Measurements from ENCODE around the gene NUP42.

DNA sequence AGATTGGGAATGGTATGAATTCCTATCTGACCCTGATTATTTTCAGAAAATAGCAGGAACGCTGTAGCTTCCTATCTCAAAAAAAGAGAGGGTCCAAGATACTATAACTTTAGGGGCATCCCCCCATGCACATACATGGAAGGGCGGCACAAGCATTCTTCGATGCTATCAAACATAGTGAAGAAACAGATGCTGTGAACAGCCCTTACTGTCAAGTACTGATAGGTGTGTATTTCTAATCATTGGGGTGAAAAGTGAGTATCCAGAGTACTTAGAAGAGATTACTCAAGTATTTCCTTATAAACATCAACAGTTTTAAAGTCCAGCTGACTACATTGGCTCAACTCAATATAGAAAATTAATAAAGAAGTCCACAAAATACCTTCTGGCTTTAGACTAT lies 17.0 kb upstream of the NUP42 start:
- TF ChIP-seq, protein P1, sequence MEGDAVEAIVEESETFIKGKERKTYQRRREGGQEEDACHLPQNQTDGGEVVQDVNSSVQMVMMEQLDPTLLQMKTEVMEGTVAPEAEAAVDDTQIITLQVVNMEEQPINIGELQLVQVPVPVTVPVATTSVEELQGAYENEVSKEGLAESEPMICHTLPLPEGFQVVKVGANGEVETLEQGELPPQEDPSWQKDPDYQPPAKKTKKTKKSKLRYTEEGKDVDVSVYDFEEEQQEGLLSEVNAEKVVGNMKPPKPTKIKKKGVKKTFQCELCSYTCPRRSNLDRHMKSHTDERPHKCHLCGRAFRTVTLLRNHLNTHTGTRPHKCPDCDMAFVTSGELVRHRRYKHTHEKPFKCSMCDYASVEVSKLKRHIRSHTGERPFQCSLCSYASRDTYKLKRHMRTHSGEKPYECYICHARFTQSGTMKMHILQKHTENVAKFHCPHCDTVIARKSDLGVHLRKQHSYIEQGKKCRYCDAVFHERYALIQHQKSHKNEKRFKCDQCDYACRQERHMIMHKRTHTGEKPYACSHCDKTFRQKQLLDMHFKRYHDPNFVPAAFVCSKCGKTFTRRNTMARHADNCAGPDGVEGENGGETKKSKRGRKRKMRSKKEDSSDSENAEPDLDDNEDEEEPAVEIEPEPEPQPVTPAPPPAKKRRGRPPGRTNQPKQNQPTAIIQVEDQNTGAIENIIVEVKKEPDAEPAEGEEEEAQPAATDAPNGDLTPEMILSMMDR (conservative IDR thresholded peaks at IDR 0.05; ENCODE audit: low read length): no peak
- no peak for TF ChIP-seq EZH2phosphoT487 (IDR thresholded peaks at IDR 0.05; ENCODE audit: borderline replicate concordance)

All from Loucy (cell line).